ENCODE results near the gene CWF19L1.
"Not testable (repeated sequence)": the region's sequence is repeated elsewhere in the genome, so short reads cannot be mapped to it uniquely, and the experiment has no call there.

Gene CWF19L1

GRCh38 chr10:100267239-100268104 is at the start of gene CWF19L1:
TSS of gene CWF19L1 (minus strand) at chr10:100267638. CDS start at chr10:100267593, 45 bp downstream.
- DNase-seq: peak; percentile 61

GRCh38 chr10:100315615-100316014 is 48.2 kb upstream of the CWF19L1 start:
- no peak for DNase-seq

GRCh38 chr10:100311298-100311697 is 43.9 kb upstream of the CWF19L1 start:
- DNase-seq: no peak

- no peak for DNase-seq
Observed at GRCh38 chr10:100307684-100308083, 40.2 kb upstream of the CWF19L1 start.

- DNase-seq: no peak
Observed at GRCh38 chr10:100306861-100307260, 39.4 kb upstream of the CWF19L1 start.

- no peak for DNase-seq
Observed at GRCh38 chr10:100304414-100304813, 37.0 kb upstream of the CWF19L1 start.

- no peak for DNase-seq
Observed at GRCh38 chr10:100303724-100304319, 36.4 kb upstream of the CWF19L1 start.

- DNase-seq: not testable (repeated sequence)
Observed at GRCh38 chr10:100301123-100301522, 33.7 kb upstream of the CWF19L1 start.

GRCh38 chr10:100297242-100297641 is 29.8 kb upstream of the CWF19L1 start:
- no peak for DNase-seq

GRCh38 chr10:100293066-100293465 is 25.6 kb upstream of the CWF19L1 start:
- no peak for DNase-seq

GRCh38 chr10:100292300-100292699 is 24.9 kb upstream of the CWF19L1 start:
- DNase-seq: not testable (repeated sequence)

GRCh38 chr10:100291356-100291755 is 23.9 kb upstream of the CWF19L1 start:
- no peak for DNase-seq

GRCh38 chr10:100289641-100290040 is 22.2 kb upstream of the CWF19L1 start:
- DNase-seq: no peak

- DNase-seq: no peak
Observed at GRCh38 chr10:100288196-100288595, 20.8 kb upstream of the CWF19L1 start.

- no peak for DNase-seq
Observed at GRCh38 chr10:100287756-100288155, 20.3 kb upstream of the CWF19L1 start.

GRCh38 chr10:100286051-100287033 is 18.9 kb upstream of the CWF19L1 start, which contains the start of gene BLOC1S2:
TSS of gene BLOC1S2 (minus strand) at chr10:100286680. CDS start at chr10:100286659, 21 bp downstream.
- peak; percentile 49 for DNase-seq

- DNase-seq: not testable (repeated sequence)
Observed at GRCh38 chr10:100285326-100285725, 17.9 kb upstream of the CWF19L1 start.

GRCh38 chr10:100282907-100283306 is 15.5 kb upstream of the CWF19L1 start:
- DNase-seq: no peak

- not testable (repeated sequence) for DNase-seq
Observed at GRCh38 chr10:100276971-100277370, 9.5 kb upstream of the CWF19L1 start.

- DNase-seq: no peak
Observed at GRCh38 chr10:100265821-100266485, 1.5 kb downstream of the CWF19L1 start.

- no peak for DNase-seq
Observed at GRCh38 chr10:100254191-100254590, 13.2 kb downstream of the CWF19L1 start.

- no peak for DNase-seq
Observed at GRCh38 chr10:100253041-100253440, 14.4 kb downstream of the CWF19L1 start.

Data from NCI-H1048 (cell line).